Aorta (tissue), 5 donors: ENCODE measurements around the gene EIF4E. TPM values are rescaled to one million over a fixed set of nuclear protein-coding genes. Genes with fewer than 3 reads are reported as not detected.
"Not testable (repeated sequence)": the region's sequence is repeated elsewhere in the genome, so short reads cannot be mapped to it uniquely, and the experiment has no call there.

Source experiments
- ATAC-seq: fragments of 200-7000 bp; cut with Tn5 transposase; one replicate; pipeline ENCODE4 v1.9.1; 2022; ENCODE audit warnings: moderate library complexity; ENCODE audit not compliant: low FRiP score
- DNase-seq, 2 donors: peaks; one replicate each; pipeline ENCODE4 v3.0.0-alpha.2; 2020
- H3K27ac ChIP-seq, 2 donors: one replicate each; pipeline ENCODE4 v1.5.1; 2013; ENCODE audit warnings: low read length in 2 of 2, mild to moderate bottlenecking in 2 of 2, moderate library complexity in 2 of 2, control low read depth in 1 of 2, inconsistent platforms in 1 of 2, low read depth in 1 of 2
- H3K27me3 ChIP-seq, 2 donors: one replicate each; pipeline ENCODE4 v1.6.1; 2013; ENCODE audit warnings: control low read depth in 1 of 2, low read length in 1 of 2, mild to moderate bottlenecking in 1 of 2, moderate library complexity in 1 of 2; ENCODE audit not compliant: insufficient read depth in 2 of 2, control insufficient read depth in 1 of 2
- H3K36me3 ChIP-seq, 2 donors: one replicate each; pipeline ENCODE4 v1.6.1; 2013; ENCODE audit warnings: control low read depth in 1 of 2, low read length in 1 of 2, mild to moderate bottlenecking in 1 of 2; ENCODE audit not compliant: insufficient read depth in 2 of 2, control insufficient read depth in 1 of 2
- H3K4me1 ChIP-seq, 2 donors: one replicate each; pipeline ENCODE4 v1.6.1; 2013; ENCODE audit warnings: low read length in 2 of 2, control low read depth in 1 of 2, mild to moderate bottlenecking in 1 of 2, moderate library complexity in 1 of 2; ENCODE audit not compliant: insufficient read depth in 2 of 2, control insufficient read depth in 1 of 2
- H3K4me3 ChIP-seq, 2 donors: one replicate each; pipeline ENCODE4 v1.5.1; 2013; ENCODE audit warnings: low read length in 2 of 2, control low read depth in 1 of 2, mild to moderate bottlenecking in 1 of 2
- H3K9me3 ChIP-seq: one replicate; pipeline ENCODE4 v1.6.1; 2013; ENCODE audit warnings: mild to moderate bottlenecking, low read length; ENCODE audit not compliant: control insufficient read depth
- WGBS, 2 donors: extraction: QIAGEN DNeasy Blood & Tissue Kit; methylation state at CpG; one replicate each; pipeline ENCODE4 v1.1.7; 2013; 5-methylcytosine and 5-hydroxymethylcytosine counted together
- intact Hi-C, 2 donors: fragments of 100-400 bp; cut with DNase I; formaldehyde crosslinking; loops; one replicate each; pipeline versions ENCODE4 v1.14.2 to v1.15.0; 2022
- polyA plus RNA-seq, 2 donors: library from polyadenylated mRNA; stranded (reverse); fragments of 200-250 nt; gene quantifications; one replicate each; pipeline ENCODE4 v1.2.3, GENCODE V29; 2013
- total RNA-seq, 2 donors: library from RNA; stranded (reverse); fragmentation: NEBNext Ultra II Directional; extraction: Animal tissue kit (Norgen Biotek cat#: 25700); gene quantifications; one replicate each; pipeline ENCODE4 v1.2.1, GENCODE V29; 2021
- donor health status: healthy with polysubstance abuse.
- donor health status: Bipolar disorder and iron deficiency.
- donor health status: DM: no; HTN: no; CAD: no.
- donor health status: DM: no; HTN: no; CAD: no.
- donor health status: DM: yes; HTN: yes; CAD: no.

The EIF4E gene
- total and polyA plus RNA-seq, 4 donors = 34.0 to 79.3 (median 66.6) TPM

DNA sequence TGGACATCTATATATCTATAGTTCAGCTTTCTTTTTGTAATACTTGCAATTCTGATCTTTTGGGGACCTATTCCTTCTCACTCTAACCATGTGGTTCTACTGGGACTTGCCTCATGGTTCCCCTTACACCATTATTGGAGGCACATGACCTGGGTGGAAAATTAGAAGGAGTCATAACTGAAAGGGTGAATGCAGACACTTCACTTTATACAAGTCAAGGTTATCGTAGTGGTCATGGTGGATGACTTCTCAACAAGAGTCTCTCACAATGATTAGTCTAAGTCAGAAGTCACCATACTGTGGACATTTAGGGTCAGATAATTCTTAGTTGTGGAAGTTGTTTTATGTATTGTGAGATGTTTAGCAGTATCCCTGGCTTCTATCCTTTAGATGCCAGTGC lies 10.5 kb upstream of the EIF4E start:
- no peaks in the 10 kb centered on the region for H3K27me3 ChIP-seq
- DNase-seq (no peak), ATAC-seq (no peak)
- no peaks in the 10 kb centered on the region for H3K9me3 ChIP-seq
- no peaks in the 10 kb centered on the region for H3K4me1 ChIP-seq
- no peak overlapping the region for H3K4me3 ChIP-seq
- H3K36me3 ChIP-seq = no peaks in the 10 kb centered on the region
- intact Hi-C loops = no loop called here
- no peak overlapping the region for H3K27ac ChIP-seq
- WGBS, 2 donors = 85 to 91% methylated on average over 1 of the region's 1 CpG

- Histone ChIP-seq H3K4me1 (no peaks in the 10 kb centered on the region), H3K9me3 (no peaks in the 10 kb centered on the region), H3K4me3 (no peak overlapping the region), H3K27ac (no peak overlapping the region), H3K36me3 (no peaks in the 10 kb centered on the region), H3K27me3 (no peaks in the 10 kb centered on the region)
- ATAC-seq = no peak
- 45 to 54% methylated on average over 2 of the region's 2 CpGs for WGBS, 2 donors
- DNase-seq = no peak
- intact Hi-C loops = no loop called here
These were observed 9.2 kb upstream of the EIF4E start for GRCh38 chr4:98937986-98938720.

DNA sequence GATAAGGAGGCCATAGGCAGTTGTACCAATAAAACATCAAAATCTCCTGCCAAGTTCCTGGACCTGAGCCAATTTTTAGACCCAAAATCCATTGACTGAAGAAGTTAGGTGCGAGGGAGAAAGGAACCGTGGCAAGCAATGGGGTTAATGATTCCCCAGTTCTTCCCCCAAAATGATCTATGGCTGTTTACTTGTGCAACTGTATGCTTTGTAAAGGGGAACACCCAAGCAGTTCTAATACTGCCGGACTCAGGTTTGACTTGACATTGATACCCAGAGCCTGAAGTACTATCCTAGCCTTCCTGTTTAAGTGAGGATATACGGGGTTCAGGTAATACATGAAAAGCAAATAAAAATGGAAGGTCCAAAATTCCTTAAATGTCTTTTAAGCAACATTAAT lies 6.7 kb upstream of the EIF4E start:
- Histone ChIP-seq H3K4me1 (no peaks in the 10 kb centered on the region), H3K27me3 (no peaks in the 10 kb centered on the region), H3K27ac (no peak overlapping the region), H3K9me3 (no peaks in the 10 kb centered on the region), H3K4me3 (no peak overlapping the region), H3K36me3 (no peaks in the 10 kb centered on the region)
- ATAC-seq = no peak
- no peak for DNase-seq
- intact Hi-C loops = no loop called here
- 84 to 89% methylated on average over 4 of the region's 4 CpGs for WGBS, 2 donors

DNA sequence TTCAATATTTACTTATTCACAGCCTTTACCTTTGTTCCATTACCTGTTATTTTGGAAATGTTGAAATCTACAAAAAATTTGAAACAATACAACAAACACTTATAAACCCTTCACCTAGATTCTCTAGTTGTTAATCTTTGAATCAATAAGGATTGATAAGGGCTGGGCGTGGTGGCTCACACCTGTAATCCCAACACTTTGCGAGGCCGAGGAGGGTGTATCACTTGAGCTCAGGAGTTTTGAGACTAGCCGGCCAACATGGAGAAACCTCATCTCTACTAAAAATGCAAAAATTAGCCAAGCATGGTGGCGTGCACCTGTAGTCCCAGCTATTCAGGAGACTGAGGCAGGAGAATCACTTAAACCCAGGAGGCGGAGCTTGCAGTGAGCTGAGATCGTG lies 5.9 kb upstream of the EIF4E start:
- DNase-seq, H3K27me3 ChIP-seq, intact Hi-C loops, H3K27ac ChIP-seq, ATAC-seq, H3K4me3 ChIP-seq, H3K36me3 ChIP-seq, H3K4me1 ChIP-seq, H3K9me3 ChIP-seq: not testable (repeated sequence)
- WGBS, 2 donors = 94% methylated on average over 7 of the region's 7 CpGs

DNA sequence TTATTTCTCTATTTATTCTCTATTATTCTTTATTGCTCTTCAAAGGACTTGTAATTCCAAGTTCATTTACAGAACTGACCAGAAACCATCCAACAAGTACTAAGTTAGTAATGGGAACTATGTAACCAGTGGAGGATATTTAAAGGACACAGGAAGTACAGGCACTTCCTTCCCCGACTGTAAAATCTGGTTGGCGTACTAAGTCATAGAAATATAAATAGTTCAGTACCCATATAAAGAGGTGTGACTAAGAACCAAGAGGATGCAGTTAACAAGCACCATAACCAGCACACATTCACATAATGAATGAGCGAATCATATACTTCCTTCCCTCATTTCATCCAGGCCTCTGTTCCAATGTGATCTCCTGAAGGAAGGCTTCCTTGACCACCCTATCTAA lies 3.6 kb upstream of the EIF4E start:
- H3K27ac ChIP-seq = no peak overlapping the region
- intact Hi-C loops = no loop called here
- H3K4me3 ChIP-seq = no peak overlapping the region
- DNase-seq = no peak
- 8 to 63% methylated on average over 3 of the region's 3 CpGs for WGBS, 2 donors
- H3K4me1 ChIP-seq = no peaks in the 10 kb centered on the region
- H3K9me3 ChIP-seq = no peaks in the 10 kb centered on the region
- no peaks in the 10 kb centered on the region for H3K36me3 ChIP-seq
- no peak for ATAC-seq
- no peaks in the 10 kb centered on the region for H3K27me3 ChIP-seq

- Histone ChIP-seq H3K27me3 (no peaks in the 10 kb centered on the region), H3K36me3 (no peaks in the 10 kb centered on the region), H3K27ac (peak overlapping the region; percentile 49 to 94), H3K4me3 (peak overlapping the region in 1 of 2 donors; percentile 50), H3K9me3 (no peaks in the 10 kb centered on the region), H3K4me1 (no peaks in the 10 kb centered on the region)
- 80 to 83% methylated on average over 2 of the region's 2 CpGs for WGBS, 2 donors
- intact Hi-C loops = no loop called here
- no peak for DNase-seq
- no peak for ATAC-seq
These were observed 1.5 kb upstream of the EIF4E start for GRCh38 chr4:98930311-98930865.

- H3K4me3 ChIP-seq = peak overlapping the region; percentile 50 to 64
- H3K27me3 ChIP-seq = no peaks in the 10 kb centered on the region
- H3K9me3 ChIP-seq = no peaks in the 10 kb centered on the region
- H3K36me3 ChIP-seq = no peaks in the 10 kb centered on the region
- intact Hi-C loops = loop anchor here (5.0 to 10.0 kb wide), 5 partner anchors 68 to 478 kb away; partner anchors contain the start of genes METAP1 (in 2 of the 2) and TSPAN5 (in 1 of the 2)
- ATAC-seq = peak; percentile 85
- peak; percentile 86 to 90 for DNase-seq
- peak overlapping the region; percentile 94 to 97 for H3K27ac ChIP-seq
- no peaks in the 10 kb centered on the region for H3K4me1 ChIP-seq
- 3 to 4% methylated on average over 44 of the region's 44 CpGs for WGBS, 2 donors
These were observed 671 bp upstream of the EIF4E start for GRCh38 chr4:98929341-98930267.

GRCh38 chr4:98928131-98928504 lies 815 bp downstream of the EIF4E start:
- H3K27ac ChIP-seq = peak overlapping the region; percentile 34 to 60
- H3K36me3 ChIP-seq = no peaks in the 10 kb centered on the region
- peak overlapping the region; percentile 72 to 84 for H3K4me3 ChIP-seq
- intact Hi-C loops = loop anchor here (5.0 to 10.0 kb wide), 5 partner anchors 69 to 479 kb away; partner anchors contain the start of genes METAP1 (in 2 of the 2) and TSPAN5 (in 1 of the 2)
- DNase-seq (peak; percentile 81 to 86), ATAC-seq (peak; percentile 80)
- H3K4me1 ChIP-seq = no peaks in the 10 kb centered on the region
- no peaks in the 10 kb centered on the region for H3K27me3 ChIP-seq
- no peaks in the 10 kb centered on the region for H3K9me3 ChIP-seq
- WGBS, 2 donors = 0 to 1% methylated on average over 26 of the region's 26 CpGs
